NCI-H345 treated with DMSO at 0.1 percent for 48 hours (cell line): ENCODE measurements around the gene DPP8.
"Not testable (repeated sequence)": the region's sequence is repeated elsewhere in the genome, so short reads cannot be mapped to it uniquely, and the experiment has no call there.

Experiments used
- DNase-seq: peaks from one replicate; lab custom pipeline; 2025; ENCODE audit not compliant: unreplicated experiment; lab: John Stamatoyannopoulos, UW

The DPP8 gene

GRCh38 chr15:65405791-65406423, 111.6 kb downstream of the DPP8 start:
- no peak for DNase-seq

GRCh38 chr15:65404186-65404872, 113.2 kb downstream of the DPP8 start:
- no peak for DNase-seq

GRCh38 chr15:65402961-65403360, 114.5 kb downstream of the DPP8 start:
- no peak for DNase-seq

GRCh38 chr15:65401611-65402240, 115.8 kb downstream of the DPP8 start:
- DNase-seq: no peak

- peak; percentile 64 for DNase-seq
Measured at GRCh38 chr15:65400760-65401610, 116.5 kb downstream of the DPP8 start.

GRCh38 chr15:65399997-65400396, 117.5 kb downstream of the DPP8 start:
- DNase-seq: no peak

- DNase-seq: no peak
Measured at GRCh38 chr15:65399001-65399706, 118.3 kb downstream of the DPP8 start.

GRCh38 chr15:65398486-65398885, 119.0 kb downstream of the DPP8 start:
- not testable (repeated sequence) for DNase-seq

GRCh38 chr15:65396965-65397317, 120.5 kb downstream of the DPP8 start:
- DNase-seq: no peak

- DNase-seq: no peak
Measured at GRCh38 chr15:65396283-65396964, 121.1 kb downstream of the DPP8 start.

- no peak for DNase-seq
Measured at GRCh38 chr15:65395567-65396202, 121.8 kb downstream of the DPP8 start.

GRCh38 chr15:65394936-65395335, 122.6 kb downstream of the DPP8 start:
- no peak for DNase-seq

GRCh38 chr15:65394280-65394789, 123.2 kb downstream of the DPP8 start:
- no peak for DNase-seq

GRCh38 chr15:65393557-65393956, 123.9 kb downstream of the DPP8 start:
- no peak for DNase-seq

- no peak for DNase-seq
Measured at GRCh38 chr15:65393091-65393490, 124.4 kb downstream of the DPP8 start.
